HG03571 (cell line): Measurements from ENCODE around the gene PDE11A.

Experiments
- ATAC-seq: cut with Tn5 transposase; IDR thresholded peaks from one replicate; pipeline ENCODE4 v1.9.1; 2021; ENCODE audit not compliant: unreplicated experiment

Gene PDE11A

DNA sequence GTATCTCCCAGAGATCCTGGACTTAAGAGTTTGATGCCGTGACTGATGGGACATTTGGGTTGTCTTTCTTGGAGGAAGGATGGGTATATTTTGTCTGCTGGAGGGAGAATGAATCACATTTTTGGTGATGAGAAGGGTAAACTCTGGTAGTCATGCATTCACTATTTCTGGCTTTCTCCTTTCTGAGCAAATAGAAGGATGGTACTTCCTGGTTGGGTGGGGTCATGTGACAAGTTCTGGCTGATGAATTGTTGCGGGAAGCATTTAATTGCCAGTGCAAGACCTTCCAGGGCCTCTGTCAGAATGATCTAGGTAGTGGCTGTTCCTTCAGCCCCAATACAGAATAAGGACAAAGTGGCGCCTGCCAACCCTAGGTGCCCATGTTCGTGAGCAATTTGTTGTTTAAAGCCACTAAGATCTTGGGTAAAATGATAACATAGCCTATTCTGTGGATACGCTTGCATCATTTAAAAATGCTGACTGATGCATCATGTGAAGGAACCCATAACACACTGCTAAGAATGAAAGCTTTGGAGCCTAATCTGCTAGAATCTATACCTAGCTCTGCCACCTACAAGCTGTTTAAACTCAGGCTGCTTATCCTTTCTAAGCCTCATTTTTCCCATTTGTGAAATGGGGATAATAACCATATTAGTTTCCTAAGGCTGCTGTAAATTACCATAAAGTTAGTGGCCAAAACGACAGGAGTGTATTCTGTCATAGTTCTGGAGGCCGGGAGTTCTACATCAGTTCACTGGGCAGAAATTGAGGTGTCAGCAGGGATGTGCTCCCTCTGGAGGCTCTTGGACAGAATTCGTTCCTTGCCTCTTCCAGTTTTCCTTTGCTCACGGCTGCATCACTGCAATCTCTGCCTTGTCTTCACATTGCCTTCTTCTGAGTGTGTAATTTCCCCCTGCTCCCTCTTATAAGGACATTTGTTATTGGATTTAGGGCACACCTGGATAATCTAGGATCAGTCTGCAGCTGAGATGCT is 398.7 kb downstream of the PDE11A start:
- no peak for ATAC-seq

GRCh38 chr2:177671662-177672061 is 400.9 kb downstream of the PDE11A start:
- no peak for ATAC-seq

DNA sequence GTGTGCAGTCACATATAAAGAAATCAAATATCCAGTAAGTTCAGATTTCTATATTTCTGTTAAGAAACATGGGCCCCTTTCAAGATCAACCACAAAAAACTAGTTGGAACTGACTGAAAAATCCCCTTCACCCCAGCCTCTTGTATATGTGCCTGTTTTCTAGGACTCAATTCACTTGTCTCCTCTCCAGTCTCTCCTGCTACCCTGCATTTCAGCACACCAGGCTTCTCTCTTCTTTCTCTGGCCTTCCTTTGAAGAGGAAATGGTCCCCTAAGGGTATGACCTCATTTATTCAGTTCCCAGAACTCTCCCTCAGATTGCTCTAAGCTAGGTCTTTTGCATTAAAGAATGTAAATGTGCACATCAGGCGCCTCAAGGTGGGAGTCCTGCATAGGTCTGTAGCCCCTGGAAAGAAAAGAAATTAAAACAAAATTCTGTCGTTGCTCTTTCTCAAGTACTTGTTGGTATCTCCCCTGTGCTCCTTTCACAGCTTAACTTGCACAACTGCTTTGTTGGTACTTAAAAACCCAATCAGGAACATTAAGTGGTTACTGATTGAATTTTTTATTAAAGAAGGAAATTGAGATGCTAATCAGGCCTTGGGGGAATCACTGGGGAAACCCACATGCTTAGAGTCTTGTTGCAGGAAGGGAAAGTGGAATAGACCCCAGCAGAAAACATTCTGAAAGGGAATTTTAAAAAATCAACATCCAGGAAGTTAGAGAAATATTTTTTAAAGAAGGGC is 401.6 kb downstream of the PDE11A start:
- ATAC-seq: no peak

DNA sequence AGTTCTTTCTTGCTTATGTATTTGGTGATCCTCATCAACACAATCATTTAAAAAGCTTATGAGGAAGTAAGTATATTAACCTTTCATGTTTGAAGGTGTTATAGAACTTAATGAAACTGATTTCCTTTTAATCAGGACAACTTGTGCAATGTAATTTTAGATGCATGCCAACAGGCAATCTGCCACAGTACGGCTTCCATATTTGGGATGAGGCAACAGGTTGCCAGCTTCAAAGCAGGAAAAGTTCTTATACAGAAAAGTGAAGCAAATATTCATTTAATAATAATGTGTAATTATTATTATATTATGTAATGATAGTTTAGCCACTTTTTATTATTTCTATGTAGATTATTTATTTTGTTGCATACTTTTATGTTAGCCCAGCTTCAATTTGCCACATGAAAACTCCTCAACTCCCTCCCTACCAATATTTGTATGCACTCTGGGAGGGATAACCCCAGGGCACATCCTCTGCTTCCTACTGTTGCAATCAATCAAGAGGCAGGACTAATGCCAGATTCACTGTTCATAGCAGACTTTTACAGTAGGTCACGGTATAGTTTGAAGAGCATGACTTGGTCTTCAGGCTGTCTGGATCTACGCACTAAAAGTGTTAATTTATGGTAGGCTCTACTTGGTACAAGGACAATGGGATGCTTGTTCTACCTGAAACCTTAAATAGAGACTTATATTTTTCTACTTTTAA is 402.8 kb downstream of the PDE11A start:
- ATAC-seq: no peak

- no peak for ATAC-seq
Observed at GRCh38 chr2:177669201-177669600, 403.4 kb downstream of the PDE11A start.

DNA sequence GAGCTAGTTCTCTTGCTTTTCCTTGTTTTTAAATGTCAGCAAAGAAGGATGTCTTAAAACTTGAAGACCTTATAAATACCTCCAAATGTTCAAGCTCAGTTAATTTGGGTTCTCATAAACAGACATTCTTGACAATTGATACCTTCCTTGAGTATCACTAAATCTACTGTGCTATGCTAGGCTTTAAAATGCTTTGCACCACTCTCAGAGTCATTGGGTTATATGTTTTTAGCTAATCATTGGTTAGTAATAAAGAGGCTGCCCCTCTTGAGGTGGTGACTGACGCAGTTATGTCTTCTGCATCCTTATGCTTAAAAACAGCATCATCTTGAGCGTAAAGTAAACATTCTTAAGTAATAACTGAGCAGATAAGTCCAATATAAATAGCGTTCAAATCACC is 404.0 kb downstream of the PDE11A start:
- ATAC-seq: no peak

DNA sequence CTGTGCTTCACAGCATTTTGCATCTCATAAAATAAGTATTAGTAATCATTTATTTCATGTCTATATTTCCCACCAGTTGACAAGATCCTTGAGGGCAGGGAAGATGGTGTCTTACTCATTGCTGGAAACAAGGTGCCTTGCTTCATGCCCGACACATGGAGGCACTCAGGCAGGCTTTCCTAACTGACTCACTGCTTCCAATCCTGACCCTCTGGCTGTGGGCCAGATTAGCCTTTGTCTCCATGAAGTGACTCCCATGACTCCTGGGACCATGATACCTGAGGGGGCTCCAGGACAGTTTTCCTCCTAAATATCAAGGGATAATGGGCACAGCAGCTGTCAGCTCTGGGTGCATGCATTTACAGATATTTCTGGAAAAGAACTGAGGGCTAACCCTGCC is 405.0 kb downstream of the PDE11A start:
- ATAC-seq: no peak

GRCh38 chr2:177666408-177666807 is 406.2 kb downstream of the PDE11A start:
- no peak for ATAC-seq

- no peak for ATAC-seq
Observed at GRCh38 chr2:177665948-177666347, 406.6 kb downstream of the PDE11A start.

GRCh38 chr2:177665328-177665727 is 407.2 kb downstream of the PDE11A start:
- no peak for ATAC-seq

- no peak for ATAC-seq
Observed at GRCh38 chr2:177662895-177663294, 409.7 kb downstream of the PDE11A start.

GRCh38 chr2:177660742-177661141 is 411.8 kb downstream of the PDE11A start:
- ATAC-seq: no peak

GRCh38 chr2:177658309-177658708 is 414.3 kb downstream of the PDE11A start:
- ATAC-seq: no peak

GRCh38 chr2:177651833-177652232 is 420.7 kb downstream of the PDE11A start:
- no peak for ATAC-seq

GRCh38 chr2:177649568-177650518 is 422.7 kb downstream of the PDE11A start:
- no peak for ATAC-seq

GRCh38 chr2:177646791-177647190 is 425.8 kb downstream of the PDE11A start:
- ATAC-seq: no peak

DNA sequence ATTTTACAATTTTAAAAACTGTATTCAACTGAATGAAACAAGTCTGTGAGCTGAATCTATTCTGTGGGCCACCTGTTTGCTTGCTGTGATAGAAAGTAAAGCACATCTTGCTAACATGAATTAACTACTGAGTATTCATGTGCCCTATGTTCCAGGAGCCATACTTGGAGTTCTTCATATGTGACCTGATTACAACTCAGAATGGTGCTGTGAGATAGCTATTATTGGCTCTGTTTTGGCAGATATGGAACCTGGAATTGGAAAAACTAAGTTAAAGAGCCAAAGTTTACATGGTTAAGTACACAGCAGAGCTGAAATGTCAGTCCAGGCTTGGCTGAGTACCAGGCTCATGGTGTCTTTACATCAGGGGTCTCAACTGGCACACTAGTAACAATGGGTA is 426.3 kb downstream of the PDE11A start:
- ATAC-seq: no peak

- ATAC-seq: no peak
Observed at GRCh38 chr2:177641331-177641730, 431.2 kb downstream of the PDE11A start.

DNA sequence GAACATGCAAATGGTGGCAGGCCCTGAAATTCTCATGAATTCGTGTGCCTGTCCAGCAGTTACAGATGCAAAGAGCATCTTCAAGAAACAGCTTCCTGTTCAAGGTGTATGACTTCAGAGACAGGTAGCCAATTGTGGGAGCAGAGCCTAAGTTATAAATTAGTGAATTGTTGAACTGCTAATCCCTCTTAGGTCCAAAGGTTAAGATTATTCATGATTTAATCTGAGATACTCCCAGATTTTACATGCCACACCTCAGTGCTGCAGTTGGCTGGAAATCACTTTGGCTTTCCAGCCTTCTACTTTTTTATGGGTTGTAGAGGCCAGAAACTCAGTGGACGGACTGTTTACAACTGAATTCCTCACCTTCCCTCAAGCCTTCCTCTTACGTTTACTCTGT is 432.2 kb downstream of the PDE11A start:
- no peak for ATAC-seq

- ATAC-seq: no peak
Observed at GRCh38 chr2:177639262-177639914, 433.2 kb downstream of the PDE11A start.
